ENCODE measurements around the gene ZBTB22. TPM values are rescaled to one million over a fixed set of nuclear protein-coding genes. Genes with fewer than 3 reads are reported as not detected.
A peak's percentile ranks its signal among the peaks of the same experiment; 100 is the strongest.
"Not testable (repeated sequence)": the region's sequence is repeated elsewhere in the genome, so short reads cannot be mapped to it uniquely, and the experiment has no call there.

ZBTB22 gene, protein sequence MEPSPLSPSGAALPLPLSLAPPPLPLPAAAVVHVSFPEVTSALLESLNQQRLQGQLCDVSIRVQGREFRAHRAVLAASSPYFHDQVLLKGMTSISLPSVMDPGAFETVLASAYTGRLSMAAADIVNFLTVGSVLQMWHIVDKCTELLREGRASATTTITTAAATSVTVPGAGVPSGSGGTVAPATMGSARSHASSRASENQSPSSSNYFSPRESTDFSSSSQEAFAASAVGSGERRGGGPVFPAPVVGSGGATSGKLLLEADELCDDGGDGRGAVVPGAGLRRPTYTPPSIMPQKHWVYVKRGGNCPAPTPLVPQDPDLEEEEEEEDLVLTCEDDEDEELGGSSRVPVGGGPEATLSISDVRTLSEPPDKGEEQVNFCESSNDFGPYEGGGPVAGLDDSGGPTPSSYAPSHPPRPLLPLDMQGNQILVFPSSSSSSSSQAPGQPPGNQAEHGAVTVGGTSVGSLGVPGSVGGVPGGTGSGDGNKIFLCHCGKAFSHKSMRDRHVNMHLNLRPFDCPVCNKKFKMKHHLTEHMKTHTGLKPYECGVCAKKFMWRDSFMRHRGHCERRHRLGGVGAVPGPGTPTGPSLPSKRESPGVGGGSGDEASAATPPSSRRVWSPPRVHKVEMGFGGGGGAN
- total RNA-seq: 10.6 TPM

DNA sequence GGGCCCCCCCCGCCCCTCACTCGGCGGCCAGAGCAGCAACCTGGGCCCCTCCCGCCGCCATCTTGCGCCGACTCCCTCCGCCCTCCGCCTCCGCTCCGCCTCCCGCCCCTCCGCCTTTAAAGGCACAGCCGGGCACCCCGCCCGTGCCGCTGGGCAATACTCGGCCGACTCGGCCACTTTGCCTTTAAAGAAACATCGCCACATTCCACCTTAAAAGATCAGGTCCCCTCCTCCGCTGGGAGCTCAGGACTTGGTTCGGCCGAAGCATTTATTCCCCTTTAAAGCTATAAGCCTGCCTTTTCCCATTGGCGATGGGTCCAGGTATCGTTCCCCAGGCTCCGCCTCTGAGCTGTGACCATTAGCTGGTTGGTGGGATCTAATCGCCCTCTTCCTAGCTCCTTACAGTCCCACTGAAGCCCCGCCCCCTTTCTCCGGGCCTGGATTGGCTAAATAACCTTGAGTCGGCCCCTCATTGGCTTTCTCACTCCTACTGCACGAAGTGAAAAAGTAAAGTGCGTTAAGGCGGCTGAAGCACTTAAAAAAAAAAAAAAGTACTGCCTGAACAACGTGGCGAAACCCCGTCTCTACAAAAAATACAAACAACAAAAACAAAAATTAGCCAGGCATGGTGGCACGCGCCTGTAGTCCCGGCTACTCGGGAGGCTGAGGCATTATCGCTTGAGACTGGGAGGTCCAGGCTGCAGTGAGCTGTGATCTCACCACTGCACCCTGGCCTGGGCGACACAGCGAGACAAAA lies at the start of gene ZBTB22:
ZBTB22 (minus strand) TSS at position 76 of the 757 bp plus-strand sequence. CDS start 828 bp downstream, outside the sequence.
- peak; percentile 74 for ATAC-seq

DNA sequence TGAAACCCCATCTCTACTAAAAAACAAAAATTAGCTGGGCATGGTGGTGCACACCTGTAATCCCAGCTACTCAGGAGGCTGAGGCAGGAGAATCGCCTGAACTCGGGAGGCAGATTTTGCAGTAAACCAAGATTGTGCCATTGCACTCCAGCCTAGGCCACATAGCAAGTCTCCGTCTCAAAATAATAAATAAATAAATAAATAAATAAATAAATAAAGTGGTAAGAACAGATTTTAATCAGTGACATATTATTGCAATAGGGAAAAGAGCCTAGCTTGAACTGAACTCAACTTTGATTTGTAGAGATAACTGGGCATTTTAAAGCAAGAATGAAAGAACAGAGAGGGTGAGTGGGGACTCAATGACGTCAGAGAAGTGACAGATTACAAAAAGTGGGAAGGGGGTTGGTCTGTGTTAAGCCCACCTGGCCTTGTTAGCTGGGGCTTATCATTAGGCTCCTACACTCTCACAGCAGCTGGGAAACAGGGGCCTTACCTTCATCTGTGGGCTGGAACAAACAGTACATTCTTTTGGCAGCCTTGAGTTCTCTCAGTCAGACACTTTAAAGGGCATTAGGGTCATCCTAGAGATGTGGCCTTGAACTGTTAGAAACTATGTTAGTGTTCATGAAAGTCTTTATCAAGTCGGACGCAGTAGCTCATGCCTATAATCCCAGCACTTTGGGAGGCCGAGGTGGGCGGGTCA lies 49.6 kb upstream of the ZBTB22 start:
- ATAC-seq: no peak

DNA sequence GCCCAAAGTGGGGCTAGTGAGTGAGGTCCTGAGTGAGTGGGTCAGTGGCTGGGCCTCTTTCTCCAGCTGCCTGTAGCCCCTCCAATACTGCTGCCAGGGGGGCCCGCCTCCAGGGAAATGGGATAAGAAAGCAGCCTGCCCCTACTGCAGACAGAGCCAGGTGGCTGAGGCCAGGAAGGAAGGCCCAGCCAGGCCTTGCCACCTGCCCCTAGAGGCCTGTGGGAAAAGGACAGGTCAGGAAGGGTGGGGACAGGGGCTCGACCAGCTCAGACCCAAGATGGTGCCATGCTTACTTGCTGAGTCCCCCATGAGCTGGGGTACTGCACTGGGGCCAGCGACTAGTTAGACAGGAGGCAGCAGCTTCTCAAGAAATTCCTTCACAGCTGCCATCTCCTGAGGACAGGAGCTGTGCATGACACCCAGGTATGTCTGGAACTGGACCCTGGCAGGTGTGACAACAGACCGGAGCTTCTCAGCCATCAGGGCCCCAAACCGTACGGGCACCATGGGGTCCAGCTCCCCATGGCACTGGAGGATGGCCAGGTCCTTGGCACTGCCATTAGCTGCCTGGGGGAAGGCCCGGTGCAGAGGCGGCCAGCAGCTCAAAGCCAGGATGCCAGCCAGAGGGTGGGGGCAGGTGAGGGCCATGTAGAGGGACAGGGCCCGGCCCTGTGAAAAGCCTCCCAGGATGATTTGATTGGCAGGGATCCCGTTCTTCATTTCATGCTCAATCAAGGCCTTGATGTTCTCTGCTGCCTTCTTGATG lies 47.8 kb upstream of the ZBTB22 start:
- peak; percentile 25 for ATAC-seq

DNA sequence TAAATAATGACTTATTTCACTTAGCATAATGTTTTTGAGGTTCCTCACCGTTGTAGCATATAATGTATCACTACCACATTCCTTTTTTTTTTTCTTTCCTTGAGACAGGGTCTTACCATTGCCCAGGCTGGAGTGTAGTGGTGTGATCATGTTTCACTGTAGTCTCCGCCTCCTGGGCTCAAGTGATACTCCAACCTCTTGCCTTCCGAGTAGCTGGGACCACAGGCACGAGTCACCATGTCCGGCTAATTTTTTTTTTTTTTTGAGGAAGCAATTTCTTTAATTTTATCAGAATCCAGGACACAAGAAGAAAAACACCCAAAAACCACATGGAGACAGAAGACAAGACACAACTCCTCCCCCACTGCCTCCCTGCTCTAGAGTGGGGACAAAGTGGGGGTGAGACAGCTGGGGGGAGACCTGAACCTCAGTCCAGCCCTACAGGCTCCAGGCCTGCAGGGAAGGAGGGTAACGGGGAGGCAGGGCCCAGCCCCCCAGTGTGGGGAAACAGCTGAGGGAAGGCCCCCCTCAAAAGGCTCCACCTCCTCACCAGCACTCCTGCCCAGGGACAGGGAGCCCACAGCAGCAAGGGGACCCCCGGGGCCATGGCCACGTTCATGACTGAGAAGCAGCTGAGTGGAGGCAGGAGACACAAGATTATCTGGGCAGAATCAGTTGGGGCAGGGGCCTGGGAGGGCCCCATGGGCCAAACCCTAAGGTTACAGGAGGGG lies 47.1 kb upstream of the ZBTB22 start:
- ATAC-seq: peak; percentile 24

DNA sequence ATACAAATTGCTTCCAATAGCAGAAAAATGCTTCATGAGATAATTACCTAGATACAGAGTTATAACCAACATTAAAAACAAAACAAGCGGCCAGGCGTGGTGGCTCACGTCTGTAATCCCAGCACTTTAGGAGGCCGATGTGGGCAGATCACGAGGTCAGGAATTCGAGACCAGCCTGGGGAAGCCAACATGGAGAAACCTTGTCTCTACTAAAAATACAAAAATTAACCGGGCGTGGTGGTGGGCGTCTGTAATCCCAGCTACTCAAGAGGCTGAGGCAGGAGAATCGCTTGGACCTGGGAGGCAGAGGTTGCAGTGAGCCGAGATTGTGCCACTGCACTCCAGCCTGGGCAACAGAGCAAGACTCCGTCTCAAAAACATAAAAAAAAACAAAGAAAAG lies 45.9 kb upstream of the ZBTB22 start:
- not testable (repeated sequence) for ATAC-seq

DNA sequence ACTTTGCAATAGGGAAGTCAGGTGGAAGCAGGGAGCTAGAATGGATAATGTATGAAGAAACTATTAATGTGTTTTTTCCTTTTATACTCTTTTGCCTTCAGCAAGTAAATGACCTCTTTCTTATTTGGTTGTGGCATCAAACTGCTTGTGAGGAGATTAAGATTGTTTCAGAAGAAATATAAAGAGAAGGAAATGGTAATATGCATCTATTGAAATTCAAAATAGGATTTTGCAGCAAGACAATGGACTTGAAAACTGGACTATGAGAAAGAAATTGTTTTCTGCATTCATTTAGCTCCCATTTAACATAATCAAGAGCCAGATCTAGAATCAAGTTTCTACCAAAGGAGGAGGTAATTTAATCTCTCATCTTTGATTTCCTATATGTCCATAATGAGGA lies 41.8 kb upstream of the ZBTB22 start:
- no peak for ATAC-seq

DNA sequence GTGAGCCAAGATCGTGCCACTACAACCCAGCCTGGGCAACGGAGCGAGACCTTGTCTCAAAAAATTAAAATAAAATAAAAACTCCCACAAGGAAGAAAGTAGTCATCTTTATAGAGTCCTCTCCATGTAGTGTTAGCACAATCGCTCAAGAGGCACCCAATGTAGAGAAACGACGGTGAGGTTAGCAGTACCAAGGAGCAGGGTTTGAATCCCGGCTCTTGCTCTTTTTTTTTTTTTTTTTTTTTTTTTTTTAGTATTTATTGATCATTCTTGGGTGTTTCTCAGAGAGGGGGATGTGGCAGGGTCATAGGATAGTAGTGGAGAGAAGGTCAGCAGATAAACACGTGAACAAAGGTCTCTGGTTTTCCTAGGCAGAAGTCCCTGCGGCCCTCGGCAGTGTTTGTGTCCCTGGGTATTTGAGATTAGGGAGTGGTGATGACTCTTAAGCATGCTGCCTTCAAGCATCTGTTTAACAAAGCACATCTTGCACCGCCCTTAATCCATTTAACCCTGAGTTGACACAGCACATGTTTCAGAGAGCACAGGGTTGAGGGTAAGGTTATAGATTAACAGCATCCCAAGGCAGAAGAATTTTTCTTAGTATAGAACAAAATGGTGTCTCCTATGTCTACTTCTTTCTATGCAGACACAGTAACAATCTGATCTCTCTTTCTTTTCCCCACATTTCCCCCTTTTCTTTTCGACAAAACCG lies 39.8 kb upstream of the ZBTB22 start:
- ATAC-seq: peak; percentile 22

DNA sequence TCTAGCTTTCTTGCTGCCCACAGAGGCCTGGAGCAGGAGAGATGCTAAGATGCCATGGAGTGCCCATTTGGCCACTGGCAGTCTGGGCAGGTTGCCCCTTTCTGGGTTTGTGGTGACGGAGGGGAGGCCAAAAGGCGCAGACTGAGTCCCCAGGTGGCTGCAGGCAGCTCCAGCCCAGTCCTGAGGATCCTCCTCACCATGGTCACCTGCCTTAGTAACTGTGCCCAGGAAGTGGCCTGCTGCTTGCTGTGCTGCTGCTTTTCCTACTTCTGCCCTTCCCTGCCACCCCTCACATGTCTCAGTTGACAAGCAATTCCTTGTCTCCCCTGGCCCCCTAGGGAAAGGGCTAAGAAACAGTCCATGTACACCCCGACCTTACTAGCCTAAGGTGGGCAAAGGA lies 38.8 kb upstream of the ZBTB22 start:
- no peak for ATAC-seq

DNA sequence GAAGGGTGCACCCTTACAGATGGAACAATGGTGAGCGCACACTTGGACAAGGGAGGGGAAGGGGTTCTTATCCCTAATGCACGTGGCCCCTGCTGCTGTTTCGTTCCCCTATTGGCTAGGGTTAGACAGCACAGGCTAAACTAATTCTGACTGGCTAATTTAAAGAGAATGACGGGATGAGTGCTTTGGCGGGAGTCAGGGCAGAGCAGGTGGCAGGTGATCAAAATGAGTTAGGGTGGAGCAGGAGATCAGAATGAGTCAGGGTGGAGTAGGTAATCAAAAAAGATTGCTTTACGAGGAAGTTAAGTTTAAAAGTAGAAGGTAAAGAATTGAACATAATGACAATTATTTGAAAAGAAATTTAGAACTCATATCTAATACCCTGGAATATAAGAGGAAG lies 38.3 kb upstream of the ZBTB22 start:
- peak; percentile 49 for ATAC-seq

DNA sequence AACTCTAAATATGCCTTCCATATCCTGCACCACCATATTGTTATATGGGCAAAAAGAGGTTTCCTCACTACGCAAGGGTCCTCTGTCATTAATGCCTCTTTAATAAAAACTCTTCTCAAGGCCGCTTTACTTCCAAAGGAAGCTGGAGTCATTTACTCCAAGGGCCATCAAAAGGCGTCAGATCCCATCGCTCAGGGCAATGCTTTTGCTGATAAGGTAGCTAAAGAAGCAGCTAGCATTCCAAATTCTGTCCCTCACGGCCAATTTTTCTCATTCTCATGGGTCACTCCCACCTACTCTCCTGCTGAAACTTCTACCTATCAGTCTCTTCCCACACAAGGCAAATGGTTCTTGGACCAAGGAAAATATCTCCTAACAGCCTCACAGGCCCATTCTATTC lies 30.3 kb upstream of the ZBTB22 start:
- ATAC-seq: no peak

DNA sequence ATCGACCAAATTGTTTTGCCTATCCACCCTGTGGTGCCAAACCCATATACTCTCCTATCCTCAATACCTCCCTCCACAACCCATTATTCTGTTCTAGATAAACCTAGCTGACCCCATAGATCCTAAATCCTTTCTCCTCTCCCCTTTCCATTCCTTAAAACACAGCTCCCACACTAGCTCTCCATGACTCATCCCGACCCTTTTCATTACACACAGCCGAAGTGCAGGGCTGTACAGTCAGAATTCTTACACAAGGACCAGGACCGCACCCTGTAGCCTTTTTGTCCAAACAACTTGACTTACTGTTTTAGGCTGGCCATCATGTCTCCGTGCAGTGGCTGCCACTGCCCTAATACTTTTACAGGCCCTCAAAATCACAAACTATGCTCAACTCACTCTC lies 29.4 kb upstream of the ZBTB22 start:
- ATAC-seq: not testable (repeated sequence)

DNA sequence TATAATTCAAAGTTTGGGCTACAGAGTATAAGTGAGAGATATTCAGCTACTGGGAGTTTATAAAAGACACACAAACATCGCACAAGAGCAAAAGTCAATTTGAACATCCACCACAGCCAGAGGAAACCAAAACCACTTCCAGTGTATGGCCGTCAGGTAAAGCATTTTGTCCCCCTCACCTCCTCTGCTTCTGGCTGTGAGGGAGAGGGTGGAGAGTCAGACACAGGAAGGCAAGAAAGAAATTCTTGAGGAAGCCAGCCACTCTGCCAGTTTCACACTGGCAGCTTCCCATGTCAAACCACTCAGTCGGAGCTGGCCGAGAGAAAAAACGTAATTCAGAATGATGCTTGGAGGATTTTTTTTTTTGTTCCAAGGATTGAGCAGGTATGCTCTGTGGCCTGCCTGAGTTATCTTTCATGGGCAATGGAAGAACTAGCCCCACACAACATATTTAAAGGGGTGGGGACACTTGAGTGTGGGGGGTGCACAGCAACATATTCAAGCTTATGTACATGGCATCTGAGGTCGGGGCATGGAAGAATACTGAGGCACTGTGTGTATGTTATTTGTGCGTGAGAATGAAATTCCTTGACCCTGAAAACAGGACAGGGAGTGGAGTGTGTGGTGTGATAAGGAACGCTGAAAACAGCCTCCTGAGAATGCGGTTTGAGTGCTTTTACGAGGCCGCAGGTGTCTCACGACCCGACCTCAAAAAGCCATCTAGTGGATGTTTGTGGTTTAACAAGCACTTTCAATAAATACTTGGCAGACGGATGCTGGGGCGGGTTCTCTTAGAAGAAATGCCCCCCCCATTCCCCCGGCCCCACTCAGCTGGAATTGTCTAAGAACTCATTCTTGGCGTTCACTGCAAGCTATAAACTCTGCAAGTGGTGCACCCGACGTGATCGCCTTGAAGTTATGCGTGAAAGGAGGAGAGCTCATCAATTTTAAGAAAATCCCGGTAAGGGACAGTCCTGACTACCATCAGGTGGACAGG lies 27.5 kb upstream of the ZBTB22 start:
- ATAC-seq: peak; percentile 53

DNA sequence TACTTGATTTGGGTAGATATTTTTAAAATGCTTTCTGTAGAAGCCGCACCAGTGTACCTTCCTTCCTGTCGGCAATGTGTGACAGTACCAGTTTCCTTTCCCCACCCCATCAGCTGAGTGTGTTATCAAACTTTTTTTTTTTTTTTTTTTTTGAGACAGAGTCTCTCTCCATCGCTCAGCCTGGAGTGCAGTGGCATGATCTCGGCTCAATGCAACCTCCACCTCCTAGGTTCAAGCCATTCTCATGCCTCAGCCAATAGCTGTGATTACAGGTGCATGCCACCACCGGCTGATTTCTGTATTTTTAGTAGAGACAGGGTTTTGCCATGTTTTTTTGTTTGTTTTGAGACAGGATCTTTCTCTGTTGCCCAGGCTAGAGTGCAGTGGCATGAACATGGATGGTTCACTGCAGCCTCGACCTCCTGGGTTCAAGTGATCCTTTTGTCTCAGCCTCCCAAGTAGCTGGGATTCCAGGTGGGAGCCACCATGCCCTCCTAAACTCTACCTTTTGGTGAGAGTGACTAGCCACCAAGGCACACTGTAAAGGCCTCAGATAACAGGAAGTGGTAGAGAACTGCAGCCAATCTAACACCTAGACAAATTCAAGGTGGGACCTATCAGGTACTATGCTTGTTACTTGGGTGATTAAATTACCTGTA lies 26.5 kb upstream of the ZBTB22 start:
- peak; percentile 68 for ATAC-seq

DNA sequence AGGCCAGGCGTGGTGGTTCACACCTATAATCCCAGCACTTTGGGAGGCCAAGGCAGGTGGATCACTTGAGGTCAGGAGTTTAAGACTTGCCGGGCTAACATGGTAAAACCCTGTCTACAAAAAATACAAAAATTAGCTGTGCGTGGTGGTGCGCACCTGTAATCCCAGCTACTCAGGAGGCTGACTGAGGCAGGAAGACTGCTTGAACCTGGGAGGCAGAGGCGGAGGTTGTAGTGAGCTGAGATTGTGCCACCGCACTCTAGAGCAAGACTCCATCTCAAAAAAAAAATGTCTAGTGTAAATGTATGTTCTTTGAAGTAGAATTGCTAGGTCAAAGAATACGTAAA lies 26.0 kb upstream of the ZBTB22 start:
- peak; percentile 26 for ATAC-seq

DNA sequence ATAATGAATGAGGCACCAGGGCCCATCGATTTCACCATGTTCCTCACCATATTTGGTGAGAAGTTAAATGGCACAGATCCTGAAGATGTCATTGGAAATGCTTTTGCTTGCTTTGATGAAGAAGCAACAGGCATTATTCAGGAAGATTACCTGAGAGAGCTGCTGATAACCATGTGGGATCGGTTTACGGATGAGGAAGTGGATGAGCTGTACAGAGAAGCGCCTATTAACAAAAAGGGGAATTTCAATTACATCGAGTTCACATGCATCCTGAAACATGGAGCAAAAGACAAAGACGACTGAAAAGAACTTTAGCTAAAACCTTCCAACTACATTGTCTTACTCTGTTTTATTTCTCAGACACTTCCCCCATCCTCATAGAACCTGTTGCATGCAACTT lies 21.6 kb upstream of the ZBTB22 start:
- ATAC-seq: no peak

DNA sequence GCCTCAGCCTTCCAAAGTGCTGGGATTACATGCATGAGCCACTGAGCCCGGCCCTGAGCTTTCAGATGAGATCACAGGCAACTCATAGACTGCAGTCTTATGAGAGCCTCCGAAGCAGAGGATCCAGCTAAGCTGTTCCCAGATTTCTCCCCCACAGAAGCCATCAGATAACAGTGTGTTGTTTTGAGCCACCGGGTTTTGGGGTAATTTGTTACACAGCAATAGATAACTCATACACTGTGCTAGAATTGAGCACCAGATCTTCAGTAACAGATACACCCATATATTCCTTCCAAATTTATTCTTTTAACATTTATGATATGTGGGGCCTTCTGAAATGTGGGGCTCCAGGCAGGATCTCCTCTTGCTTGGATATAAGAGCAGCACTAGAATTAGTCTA lies 19.0 kb upstream of the ZBTB22 start:
- no peak for ATAC-seq

DNA sequence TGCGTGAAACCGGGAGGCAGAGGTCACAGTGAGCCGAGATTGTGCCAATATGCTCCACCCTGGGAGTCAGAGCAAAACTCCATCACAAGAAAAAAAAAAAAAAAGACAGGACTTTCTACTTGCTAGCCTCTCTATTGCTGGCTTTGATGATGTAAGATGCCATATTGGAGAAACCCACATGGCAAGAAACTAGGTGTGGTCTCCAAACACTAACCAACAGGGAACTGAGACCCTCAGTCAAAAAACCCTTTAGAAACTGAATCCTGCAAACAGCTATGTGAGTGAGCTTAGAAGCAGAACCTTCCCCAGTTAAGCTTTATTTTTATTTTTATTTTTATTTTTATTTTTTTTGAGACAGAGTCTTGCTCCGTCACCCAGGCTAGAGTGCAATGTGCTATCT lies 18.4 kb upstream of the ZBTB22 start:
- ATAC-seq: no peak

DNA sequence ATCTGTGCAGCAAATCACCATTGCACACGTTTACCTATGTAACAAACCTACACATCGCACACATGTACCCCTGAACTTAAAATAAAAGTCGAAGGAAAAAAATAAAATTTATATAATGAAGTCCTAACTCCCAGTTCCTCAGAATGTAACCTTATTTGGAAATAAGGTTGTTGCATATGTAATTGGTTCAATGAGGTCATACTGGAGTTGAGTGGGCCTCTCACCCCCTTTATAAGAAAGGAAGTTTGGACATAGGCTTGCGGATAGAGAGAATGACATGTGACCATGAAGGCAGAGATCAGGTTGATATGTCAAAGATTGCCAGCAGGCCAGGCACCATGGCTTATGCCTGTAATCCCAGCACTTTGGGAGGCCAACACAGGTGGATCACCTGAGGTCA lies 16.1 kb upstream of the ZBTB22 start:
- no peak for ATAC-seq

DNA sequence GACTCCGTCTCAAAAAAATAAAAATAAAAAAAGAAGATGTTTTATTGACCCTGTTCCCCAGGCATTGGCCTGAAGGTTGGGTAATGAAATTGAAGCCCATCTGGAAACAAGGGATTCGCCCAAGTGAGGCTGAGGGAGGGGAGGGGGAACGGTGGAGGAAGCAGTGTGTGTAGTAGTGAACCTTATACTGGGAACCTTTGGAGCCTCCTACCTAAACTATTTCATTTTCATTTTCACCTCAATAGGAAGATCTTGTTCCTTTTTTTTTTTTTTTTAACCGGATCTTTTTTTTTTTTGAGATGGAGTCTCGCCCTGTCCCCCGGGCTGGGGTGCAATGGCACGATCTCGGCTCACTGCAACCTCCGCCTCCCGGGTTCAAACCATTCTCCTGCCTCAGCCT lies 13.2 kb upstream of the ZBTB22 start:
- no peak for ATAC-seq
